Mesendoderm (in vitro differentiated cells): Measurements from ENCODE around the gene RAC2.

ENCODE experiments used
- DNase-seq: peaks from one replicate; pipeline ENCODE4 v3.0.0; 2013
- H2AK5ac ChIP-seq: 2 replicates; pipeline ENCODE4 v1.6.1; 2013; ENCODE audit warnings: low read length, inconsistent platforms
- H2BK120ac ChIP-seq: 2 replicates; pipeline ENCODE4 v1.6.1; 2013; ENCODE audit warnings: low read depth, mild to moderate bottlenecking, low read length, moderate library complexity, mixed read lengths
- H2BK15ac ChIP-seq: replicated peaks from 2 replicates; pipeline ENCODE4 v1.6.1; 2013; ENCODE audit warnings: low read depth, mild to moderate bottlenecking, moderate library complexity
- H2BK5ac ChIP-seq: 2 replicates; pipeline ENCODE4 v1.6.1; 2013; ENCODE audit warnings: low read length, inconsistent platforms
- H3K18ac ChIP-seq: 2 replicates; pipeline ENCODE4 v1.6.1; 2013; ENCODE audit warnings: mild to moderate bottlenecking, low read length, mixed read lengths
- H3K23ac ChIP-seq: one replicate; pipeline ENCODE4 v1.6.1; 2013; ENCODE audit warnings: low read length
- H3K27ac ChIP-seq: 2 replicates; pipeline ENCODE4 v1.5.1; 2013; ENCODE audit warnings: low read depth, mild to moderate bottlenecking, inconsistent platforms, low read length, moderate library complexity
- H3K27me3 ChIP-seq: 2 replicates; pipeline ENCODE4 v1.6.1; 2013; ENCODE audit warnings: low read length, control low read depth, mild to moderate bottlenecking, inconsistent platforms; ENCODE audit not compliant: insufficient read depth, poor library complexity
- H3K36me3 ChIP-seq: 2 replicates; pipeline ENCODE4 v1.6.1; 2013; ENCODE audit warnings: low read length, inconsistent platforms; ENCODE audit not compliant: control insufficient read depth, insufficient read depth
- H3K4ac ChIP-seq: one replicate; pipeline ENCODE4 v1.6.1; 2013; ENCODE audit warnings: low read depth, mild to moderate bottlenecking, low read length, moderate library complexity
- H3K4me1 ChIP-seq: 2 replicates; pipeline ENCODE4 v1.6.1; 2013; ENCODE audit warnings: low read depth, low read length, inconsistent platforms; ENCODE audit not compliant: control insufficient read depth
- H3K4me2 ChIP-seq: 2 replicates; pipeline ENCODE4 v1.6.1; 2013; ENCODE audit warnings: low read length
- H3K4me3 ChIP-seq: 2 replicates; pipeline ENCODE4 v1.5.1; 2013; ENCODE audit warnings: mild to moderate bottlenecking, low read length
- H3K56ac ChIP-seq: one replicate; pipeline ENCODE4 v1.6.1; 2013; ENCODE audit warnings: low read length
- H3K79me1 ChIP-seq: 2 replicates; pipeline ENCODE4 v1.6.1; 2013; ENCODE audit warnings: low read length, inconsistent platforms
- H3K79me2 ChIP-seq: 2 replicates; pipeline ENCODE4 v1.6.1; 2013; ENCODE audit warnings: mild to moderate bottlenecking, low read length; ENCODE audit not compliant: control insufficient read depth, insufficient read depth
- H3K9ac ChIP-seq: 2 replicates; pipeline ENCODE4 v1.6.1; 2013; ENCODE audit warnings: low read length, inconsistent platforms
- H4K5ac ChIP-seq: one replicate; pipeline ENCODE4 v1.6.1; 2013; ENCODE audit warnings: low read length
- H4K8ac ChIP-seq: one replicate; pipeline ENCODE4 v1.6.1; 2013; ENCODE audit warnings: low read depth, mild to moderate bottlenecking, control low read depth, low read length, moderate library complexity
- WGBS: extraction: QIAGEN DNeasy Blood & Tissue Kit; methylation state at CpG from one replicate; pipeline ENCODE4 v1.1.7; 2013; ENCODE audit warnings: low lambda C conversion rate, missing lambda C conversion rate; ENCODE audit not compliant: insufficient coverage; ENCODE audit errors: extremely low coverage; 5-methylcytosine and 5-hydroxymethylcytosine counted together

The RAC2 gene

DNA sequence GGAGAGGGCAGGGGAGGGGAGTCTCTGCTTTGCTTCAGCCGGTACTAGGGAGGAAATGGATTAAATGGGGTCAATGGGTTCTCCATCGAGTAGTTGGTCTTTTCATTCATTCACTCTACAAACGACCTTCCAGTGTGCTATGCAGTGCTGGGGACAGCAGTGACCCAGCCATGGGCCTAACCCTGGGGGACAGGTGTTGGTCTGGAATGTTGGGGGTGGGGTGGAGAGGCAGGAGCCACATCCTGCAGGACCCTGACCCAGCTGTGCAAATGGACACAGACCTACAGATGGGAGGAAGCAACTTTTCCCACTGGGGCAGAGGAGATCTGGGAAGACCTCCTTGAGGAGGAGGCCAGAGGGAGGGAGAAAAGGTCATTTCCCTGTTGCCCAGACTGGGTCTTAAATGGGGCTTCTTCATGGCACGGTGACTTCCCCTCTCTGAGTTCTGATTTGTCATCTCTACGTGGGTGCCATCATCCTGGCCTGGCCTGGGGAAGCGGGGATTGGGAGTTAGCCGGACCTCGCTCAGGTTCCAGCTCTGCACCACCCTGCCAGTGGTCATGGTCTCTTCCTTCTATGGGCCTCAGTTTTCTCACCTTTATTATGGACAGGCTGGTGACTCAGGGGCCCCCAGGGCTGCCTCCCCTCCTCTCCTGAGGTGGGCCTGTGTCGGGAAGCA lies 40.2 kb upstream of the RAC2 start:
- Histone ChIP-seq H3K36me3 (no peaks in the 10 kb centered on the region), H2BK5ac (no peak overlapping the region), H3K27ac (no peak overlapping the region), H3K79me1 (no peaks in the 10 kb centered on the region), H2BK120ac (no peak overlapping the region), H3K27me3 (no peaks in the 10 kb centered on the region), H4K5ac (no peak overlapping the region), H4K8ac (no peak overlapping the region), H3K23ac (no peak overlapping the region), H3K56ac (no peak overlapping the region), H3K4me3 (no peak overlapping the region), H2BK15ac (no peak overlapping the region), H3K4me1 (no peaks in the 10 kb centered on the region), H3K4me2 (no peak overlapping the region), H3K79me2 (no peaks in the 10 kb centered on the region), H3K4ac (no peak overlapping the region), H3K18ac (no peak overlapping the region), H3K9ac (no peak overlapping the region), H2AK5ac (no peak overlapping the region)
- WGBS: no CpG with 5 or more reads among the region's 9 CpGs
- no peak for DNase-seq

DNA sequence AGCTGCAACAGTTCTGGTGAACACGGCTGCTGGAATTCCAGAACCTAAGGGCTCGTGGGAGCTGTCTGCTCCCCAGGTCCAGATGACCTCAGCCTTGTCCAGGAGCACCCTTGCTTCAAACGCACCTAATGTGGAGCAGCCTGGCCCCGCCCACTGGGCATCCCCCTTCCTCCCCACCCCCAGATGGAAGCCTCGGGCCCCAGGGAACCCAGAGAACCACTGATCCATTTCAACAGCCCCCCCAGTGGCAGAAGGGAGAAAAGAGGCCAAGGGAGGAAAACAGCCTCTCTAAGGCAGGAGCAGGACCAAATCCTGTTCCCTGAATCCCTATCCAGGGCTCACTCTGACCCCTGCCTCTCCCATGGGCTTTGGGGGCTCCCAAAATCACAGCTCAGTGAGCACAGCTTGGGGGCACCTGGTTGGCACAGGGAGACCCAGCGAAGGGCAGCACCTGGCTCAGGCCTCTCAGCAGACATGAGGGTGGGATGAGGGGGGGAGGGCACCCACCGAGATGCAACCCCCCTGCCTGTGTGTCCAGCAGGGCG lies 39.4 kb upstream of the RAC2 start:
- no peaks in the 10 kb centered on the region for H3K27me3 ChIP-seq
- H3K4me2 ChIP-seq: no peak overlapping the region
- H2AK5ac ChIP-seq: no peak overlapping the region
- H3K18ac ChIP-seq: no peak overlapping the region
- H3K79me1 ChIP-seq: no peaks in the 10 kb centered on the region
- H2BK120ac ChIP-seq: no peak overlapping the region
- no peaks in the 10 kb centered on the region for H3K79me2 ChIP-seq
- peak; percentile 54 for DNase-seq
- no peak overlapping the region for H4K8ac ChIP-seq
- H2BK5ac ChIP-seq: no peak overlapping the region
- H3K4ac ChIP-seq: no peak overlapping the region
- no peak overlapping the region for H3K56ac ChIP-seq
- no peak overlapping the region for H2BK15ac ChIP-seq
- no peak overlapping the region for H4K5ac ChIP-seq
- no peaks in the 10 kb centered on the region for H3K4me1 ChIP-seq
- no peak overlapping the region for H3K4me3 ChIP-seq
- no peak overlapping the region for H3K23ac ChIP-seq
- H3K36me3 ChIP-seq: no peaks in the 10 kb centered on the region
- H3K27ac ChIP-seq: no peak overlapping the region
- no peak overlapping the region for H3K9ac ChIP-seq
- no CpG with 5 or more reads among the region's 8 CpGs for WGBS

DNA sequence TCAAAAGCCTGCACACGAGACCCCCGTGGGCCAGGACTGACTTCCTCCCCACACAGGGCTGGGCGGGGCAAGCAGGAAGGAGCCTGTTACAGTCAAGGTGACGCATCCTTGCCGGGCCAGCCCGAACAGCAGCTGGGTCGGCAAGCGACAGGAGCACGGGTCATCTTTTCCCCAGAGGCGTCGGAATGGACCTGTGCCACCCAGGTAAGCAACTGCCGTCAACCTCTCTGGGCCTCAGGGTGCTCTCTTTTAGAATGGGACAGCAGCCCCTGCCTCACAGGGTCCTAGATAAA lies 38.3 kb upstream of the RAC2 start, which contains the start of gene CYTH4:
Gene CYTH4, plus strand, starts transcription at position 124 of the 293 bp plus-strand sequence. Its CDS starts 62 bp downstream, at position 186.
- no peak within 1 kb of the TSS for H3K4me2 ChIP-seq
- H3K27ac ChIP-seq: no peak within 1 kb of the TSS
- no CpG with 5 or more reads among the region's 12 CpGs for WGBS
- no peak within 1 kb of the TSS for H2BK5ac ChIP-seq
- no peak within 1 kb of the TSS for H3K23ac ChIP-seq
- no peak within 1 kb of the TSS for H4K5ac ChIP-seq
- H2BK120ac ChIP-seq: no peak within 1 kb of the TSS
- H3K79me1 ChIP-seq: no peaks in the 10 kb centered on the region
- no peak within 1 kb of the TSS for H3K4me3 ChIP-seq
- H3K4ac ChIP-seq: no peak within 1 kb of the TSS
- DNase-seq: no peak
- no peaks in the 10 kb centered on the region for H3K4me1 ChIP-seq
- H2BK15ac ChIP-seq: no peak within 1 kb of the TSS
- no peak within 1 kb of the TSS for H3K18ac ChIP-seq
- no peak within 1 kb of the TSS for H2AK5ac ChIP-seq
- H3K36me3 ChIP-seq: no peaks in the 10 kb centered on the region
- no peaks in the 10 kb centered on the region for H3K27me3 ChIP-seq
- H4K8ac ChIP-seq: no peak within 1 kb of the TSS
- H3K56ac ChIP-seq: no peak within 1 kb of the TSS
- H3K9ac ChIP-seq: no peak within 1 kb of the TSS
- H3K79me2 ChIP-seq: no peaks in the 10 kb centered on the region

DNA sequence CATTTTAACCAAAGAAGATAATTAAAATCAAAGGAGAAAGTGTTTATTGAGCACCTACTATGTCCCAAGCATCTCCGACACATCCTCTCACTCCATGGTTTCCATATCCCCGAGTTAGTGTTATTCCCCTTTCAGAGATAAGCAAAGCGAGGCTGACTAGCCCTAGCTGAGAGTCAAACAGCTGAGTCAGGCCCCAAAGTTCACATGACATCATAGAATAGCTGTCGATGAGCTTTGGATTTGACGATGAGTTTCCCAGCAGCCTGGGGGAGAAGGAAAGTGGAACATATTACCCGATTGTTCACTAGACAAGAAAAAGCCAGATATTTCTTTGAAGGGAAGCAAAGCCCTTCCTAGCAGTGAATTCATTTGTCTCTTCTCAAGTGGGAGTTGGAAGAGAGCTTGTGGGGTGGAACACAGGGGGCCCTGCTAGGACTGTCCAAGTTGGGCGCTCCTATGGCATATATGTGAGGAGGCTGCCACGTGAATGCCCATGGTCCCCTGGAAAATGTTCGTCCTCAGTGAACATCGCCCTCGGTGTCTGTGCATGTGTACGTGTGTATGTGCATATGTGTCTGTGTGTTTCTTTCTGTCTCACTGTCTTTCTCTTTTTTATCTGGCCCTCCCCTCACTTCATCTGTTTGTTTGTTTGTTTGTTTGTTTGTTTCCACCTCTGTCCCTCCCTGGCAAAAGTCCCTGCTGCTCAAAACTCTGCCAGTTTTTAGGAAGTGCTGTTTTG lies 37.7 kb upstream of the RAC2 start:
- no peak for DNase-seq
- Histone ChIP-seq H4K8ac (no peak overlapping the region), H2AK5ac (no peak overlapping the region), H3K27ac (no peak overlapping the region), H3K36me3 (no peaks in the 10 kb centered on the region), H3K79me1 (no peaks in the 10 kb centered on the region), H3K4ac (no peak overlapping the region), H2BK5ac (no peak overlapping the region), H3K79me2 (no peaks in the 10 kb centered on the region), H4K5ac (no peak overlapping the region), H3K4me2 (no peak overlapping the region), H3K18ac (no peak overlapping the region), H3K27me3 (no peaks in the 10 kb centered on the region), H2BK15ac (no peak overlapping the region), H3K23ac (no peak overlapping the region), H3K56ac (no peak overlapping the region), H3K4me1 (no peaks in the 10 kb centered on the region), H2BK120ac (no peak overlapping the region), H3K9ac (no peak overlapping the region), H3K4me3 (no peak overlapping the region)
- no CpG with 5 or more reads among the region's 12 CpGs for WGBS

DNA sequence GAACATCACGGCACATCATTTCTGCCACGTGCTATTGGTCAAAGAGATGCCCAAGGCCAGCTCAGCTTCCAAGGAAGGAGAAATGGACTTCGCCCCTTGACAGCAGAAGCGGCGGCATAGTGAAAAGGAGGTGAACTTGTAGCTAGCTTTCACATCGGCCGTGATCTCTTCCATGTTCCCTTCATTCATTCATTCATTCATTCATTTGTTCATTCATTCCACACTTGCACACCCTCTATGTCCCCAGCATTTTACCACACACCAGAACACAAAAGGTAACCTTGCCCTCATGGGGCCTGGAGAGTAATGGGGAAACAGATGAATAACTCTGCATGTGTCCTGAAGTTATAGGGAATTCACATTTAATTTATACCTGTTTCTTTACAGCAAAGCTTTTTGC lies 37.1 kb upstream of the RAC2 start:
- Histone ChIP-seq H3K79me1 (no peaks in the 10 kb centered on the region), H2BK120ac (no peak overlapping the region), H4K5ac (no peak overlapping the region), H3K4ac (no peak overlapping the region), H2AK5ac (no peak overlapping the region), H2BK15ac (no peak overlapping the region), H3K9ac (no peak overlapping the region), H3K79me2 (no peaks in the 10 kb centered on the region), H3K56ac (no peak overlapping the region), H3K4me1 (no peaks in the 10 kb centered on the region), H2BK5ac (no peak overlapping the region), H3K27ac (no peak overlapping the region), H3K4me3 (no peak overlapping the region), H3K23ac (no peak overlapping the region), H3K27me3 (no peaks in the 10 kb centered on the region), H3K4me2 (no peak overlapping the region), H3K36me3 (no peaks in the 10 kb centered on the region), H3K18ac (no peak overlapping the region), H4K8ac (no peak overlapping the region)
- no CpG with 5 or more reads among the region's 7 CpGs for WGBS
- DNase-seq: no peak
